ENCODE results near the gene GFPT2.

GRCh38 chr5:180396926-180397325 is 43.8 kb upstream of the GFPT2 start:
- TF ChIP-seq EP300 (IDR thresholded peaks at IDR 0.05; ENCODE audit: borderline replicate concordance) (no peak), CREB1 (IDR thresholded peaks at IDR 0.05; ENCODE audit: low read depth) (no peak), TCF12 (IDR thresholded peaks at IDR 0.05; ENCODE audit: low read depth) (no peak), FOXM1 (IDR thresholded peaks at IDR 0.05; ENCODE audit: borderline replicate concordance, low read depth) (no peak), EGR1 (IDR thresholded peaks at IDR 0.05) (no peak), MAX (IDR thresholded peaks at IDR 0.05) (no peak), YY1 (IDR thresholded peaks at IDR 0.05; ENCODE audit: low read depth) (no peak), RAD21 (IDR thresholded peaks at IDR 0.05; ENCODE audit: low read depth) (no peak), CEBPB (IDR thresholded peaks at IDR 0.05) (no peak), NFIC (IDR thresholded peaks at IDR 0.05) (peak; percentile 84), TAF1 (IDR thresholded peaks at IDR 0.05; ENCODE audit: low read depth) (no peak), ZBTB7A (IDR thresholded peaks at IDR 0.05; ENCODE audit: low read depth) (no peak), TEAD4 (IDR thresholded peaks at IDR 0.05) (no peak)
- TF ChIP-seq, protein P1, sequence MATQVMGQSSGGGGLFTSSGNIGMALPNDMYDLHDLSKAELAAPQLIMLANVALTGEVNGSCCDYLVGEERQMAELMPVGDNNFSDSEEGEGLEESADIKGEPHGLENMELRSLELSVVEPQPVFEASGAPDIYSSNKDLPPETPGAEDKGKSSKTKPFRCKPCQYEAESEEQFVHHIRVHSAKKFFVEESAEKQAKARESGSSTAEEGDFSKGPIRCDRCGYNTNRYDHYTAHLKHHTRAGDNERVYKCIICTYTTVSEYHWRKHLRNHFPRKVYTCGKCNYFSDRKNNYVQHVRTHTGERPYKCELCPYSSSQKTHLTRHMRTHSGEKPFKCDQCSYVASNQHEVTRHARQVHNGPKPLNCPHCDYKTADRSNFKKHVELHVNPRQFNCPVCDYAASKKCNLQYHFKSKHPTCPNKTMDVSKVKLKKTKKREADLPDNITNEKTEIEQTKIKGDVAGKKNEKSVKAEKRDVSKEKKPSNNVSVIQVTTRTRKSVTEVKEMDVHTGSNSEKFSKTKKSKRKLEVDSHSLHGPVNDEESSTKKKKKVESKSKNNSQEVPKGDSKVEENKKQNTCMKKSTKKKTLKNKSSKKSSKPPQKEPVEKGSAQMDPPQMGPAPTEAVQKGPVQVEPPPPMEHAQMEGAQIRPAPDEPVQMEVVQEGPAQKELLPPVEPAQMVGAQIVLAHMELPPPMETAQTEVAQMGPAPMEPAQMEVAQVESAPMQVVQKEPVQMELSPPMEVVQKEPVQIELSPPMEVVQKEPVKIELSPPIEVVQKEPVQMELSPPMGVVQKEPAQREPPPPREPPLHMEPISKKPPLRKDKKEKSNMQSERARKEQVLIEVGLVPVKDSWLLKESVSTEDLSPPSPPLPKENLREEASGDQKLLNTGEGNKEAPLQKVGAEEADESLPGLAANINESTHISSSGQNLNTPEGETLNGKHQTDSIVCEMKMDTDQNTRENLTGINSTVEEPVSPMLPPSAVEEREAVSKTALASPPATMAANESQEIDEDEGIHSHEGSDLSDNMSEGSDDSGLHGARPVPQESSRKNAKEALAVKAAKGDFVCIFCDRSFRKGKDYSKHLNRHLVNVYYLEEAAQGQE (IDR thresholded peaks at IDR 0.05; ENCODE audit: low read depth) = no peak
